DMS153 (cell line): Measurements from ENCODE around the gene PPFIA3.
"Not testable (repeated sequence)": the region's sequence is repeated elsewhere in the genome, so short reads cannot be mapped to it uniquely, and the experiment has no call there.

Source experiments
- DNase-seq: peaks from one replicate; lab custom pipeline; 2025; lab: John Stamatoyannopoulos, UW

PPFIA3 gene

DNA sequence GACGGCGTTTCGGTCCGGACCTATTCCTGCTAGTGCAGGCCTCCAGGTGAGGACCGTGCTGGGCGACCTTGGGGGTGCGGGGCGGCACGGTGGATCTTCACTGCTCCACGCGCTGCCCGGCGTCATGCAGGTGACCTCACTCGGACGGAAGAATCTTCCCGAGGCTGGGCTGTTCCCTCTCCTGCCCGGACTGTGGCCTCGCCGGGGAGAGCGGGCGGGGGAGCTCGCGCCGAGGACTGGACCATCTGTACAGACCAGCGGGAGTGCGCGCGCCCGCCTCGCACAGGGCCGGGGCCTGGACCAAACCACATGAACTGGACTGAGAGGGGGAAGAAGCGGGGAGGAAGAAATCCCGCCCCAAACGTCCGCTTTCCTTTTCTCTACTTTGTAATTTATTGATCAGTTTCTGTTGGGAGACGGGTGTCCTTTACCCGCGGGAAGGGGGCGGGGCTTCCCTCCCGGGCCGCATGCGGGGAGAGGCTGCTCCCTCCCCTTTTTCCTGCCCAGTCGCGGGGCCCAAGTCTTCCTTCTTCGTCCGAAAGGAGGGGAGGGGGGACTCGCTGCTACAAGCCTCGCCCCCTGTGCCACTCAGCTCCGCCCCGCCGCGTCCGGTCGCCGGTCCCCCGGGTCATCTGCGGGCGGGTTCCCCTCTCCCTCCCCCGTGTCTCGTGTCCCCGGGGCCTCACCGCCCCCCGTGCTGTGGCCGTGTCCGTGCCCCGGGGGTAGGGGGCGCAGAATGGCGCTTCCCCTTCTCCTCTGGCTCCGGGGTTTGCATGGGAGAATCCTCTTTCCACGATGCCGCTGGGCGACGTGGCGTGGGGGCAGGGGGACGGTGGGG, 31.0 kb downstream of the PPFIA3 start:
- peak; percentile 73 for DNase-seq

DNA sequence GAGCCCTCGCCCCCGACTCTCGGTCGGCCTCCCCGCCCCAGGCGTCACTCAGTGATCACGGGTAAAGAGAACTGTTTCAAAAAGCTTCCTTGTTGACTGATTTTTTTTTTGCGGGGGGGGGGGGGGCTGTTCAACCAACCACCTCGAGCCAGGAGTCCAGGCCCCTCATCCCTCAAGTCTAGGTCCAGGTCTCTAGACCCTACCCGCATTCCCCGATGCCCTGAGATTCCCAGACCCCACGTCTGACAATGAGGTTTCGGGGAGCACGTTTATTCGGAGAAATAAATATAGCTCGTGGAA, 31.6 kb downstream of the PPFIA3 start:
- no peak for DNase-seq

DNA sequence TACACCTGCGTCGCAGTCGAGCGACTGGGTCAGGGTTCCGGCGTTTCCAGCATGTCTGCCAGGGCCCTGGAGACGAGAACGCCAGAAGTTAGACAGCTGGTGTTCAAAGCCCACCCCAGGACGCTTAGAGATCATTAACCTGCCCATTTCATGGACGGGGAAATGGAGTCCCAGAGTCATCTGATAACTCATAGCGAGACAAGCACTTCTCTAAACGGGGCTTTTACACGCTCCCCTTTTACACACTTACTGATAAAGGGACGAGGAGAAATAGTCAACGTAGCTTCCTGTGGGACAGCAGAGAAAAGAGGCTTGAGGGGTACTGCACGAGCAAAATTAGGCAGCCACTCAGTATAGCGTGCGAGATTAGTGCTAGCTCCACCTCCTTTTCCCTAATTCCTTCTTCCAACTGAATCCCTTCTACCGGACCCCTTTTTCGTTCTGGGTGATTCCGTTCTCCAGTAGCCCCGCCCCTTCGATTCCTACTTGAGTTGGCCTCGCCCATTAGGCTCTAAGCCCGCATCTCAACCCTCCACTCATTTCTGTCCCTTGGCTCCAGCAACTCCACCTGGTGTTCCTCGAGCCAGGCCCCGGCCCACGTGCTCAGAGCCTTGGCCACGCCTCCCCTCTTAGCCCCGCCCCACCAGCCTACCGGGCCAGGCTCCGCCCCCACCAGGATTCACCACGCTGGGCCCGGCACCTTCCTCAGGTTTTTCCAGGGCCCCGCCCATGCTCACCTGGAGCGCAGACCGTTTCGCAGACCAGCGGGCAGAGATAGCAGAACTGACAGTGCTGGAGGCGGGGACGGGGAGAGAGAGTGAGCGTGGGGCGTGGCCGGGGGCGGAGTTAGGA, 32.1 kb downstream of the PPFIA3 start:
- DNase-seq, result peak; percentile 97

DNA sequence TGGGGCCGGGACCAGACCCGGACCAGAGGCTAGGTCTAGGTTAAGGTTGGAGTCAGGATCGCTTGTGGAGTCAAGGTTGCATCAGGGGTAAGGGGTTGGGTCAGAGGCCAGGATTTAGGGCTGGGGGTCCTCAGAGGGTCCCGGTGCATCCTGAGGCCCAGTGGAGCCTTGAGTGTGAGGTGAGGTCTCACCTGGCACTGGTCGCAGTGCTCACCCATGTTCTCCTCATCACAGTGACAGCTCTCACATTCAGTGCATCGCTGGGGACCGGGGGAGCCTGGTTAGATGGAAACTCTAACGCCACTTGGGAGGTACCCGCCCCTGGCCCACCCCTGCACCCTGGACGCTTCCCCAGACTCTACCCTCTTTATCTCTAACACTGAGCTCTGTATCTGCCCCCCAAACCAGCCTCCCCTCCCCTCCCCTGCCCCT, 32.8 kb downstream of the PPFIA3 start:
- no peak for DNase-seq

DNA sequence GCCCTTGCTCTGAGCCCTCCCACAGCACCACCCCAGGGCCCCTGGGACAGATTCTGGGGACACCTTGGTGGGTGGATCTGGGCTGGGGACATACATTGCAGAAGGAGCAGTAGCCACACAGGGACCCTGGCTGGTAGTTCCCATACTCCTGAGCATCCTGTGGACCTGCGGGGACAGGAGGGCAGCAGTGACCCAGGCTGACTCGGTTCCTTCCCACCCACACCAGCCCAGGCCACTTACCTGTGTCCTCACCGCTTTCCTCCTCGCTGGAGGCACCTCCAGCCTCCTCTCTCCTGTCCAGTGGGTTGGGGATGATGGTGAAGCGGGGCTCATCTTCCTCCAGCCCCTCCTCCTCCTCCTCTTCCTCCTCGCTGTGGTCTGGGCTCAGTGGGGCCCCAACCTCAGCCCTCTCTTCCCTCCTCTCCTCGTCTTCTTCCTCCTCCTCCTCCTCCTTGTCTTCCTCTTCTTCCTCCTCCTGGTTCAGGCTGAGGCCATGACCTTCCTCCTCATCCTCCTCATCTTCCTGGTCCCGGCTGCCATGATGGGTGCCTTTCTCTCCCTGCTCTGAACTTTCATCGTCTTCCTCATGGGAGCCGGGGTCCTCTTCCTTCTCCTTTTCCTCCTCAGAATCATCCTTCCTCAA, 33.9 kb downstream of the PPFIA3 start:
- DNase-seq, result no peak

DNA sequence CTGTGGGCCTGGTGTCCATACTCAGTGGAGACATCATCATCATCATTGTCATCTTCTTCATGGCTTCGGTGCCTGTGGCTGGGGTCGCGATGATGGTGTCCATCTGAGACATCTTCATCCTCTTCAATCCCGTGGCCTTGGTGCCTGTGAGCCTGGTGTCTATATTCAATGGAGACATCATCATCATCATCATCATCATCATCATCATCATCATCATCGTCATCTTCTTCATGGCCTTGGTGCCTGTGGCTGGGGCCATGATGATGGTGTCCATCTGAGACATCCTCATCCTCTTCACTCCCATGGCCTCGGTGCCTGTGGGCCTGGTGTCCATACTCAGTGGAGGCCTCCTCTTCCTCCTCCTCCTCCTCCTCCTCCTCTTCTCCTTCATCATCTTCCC, 34.9 kb downstream of the PPFIA3 start:
- DNase-seq, result no peak

DNA sequence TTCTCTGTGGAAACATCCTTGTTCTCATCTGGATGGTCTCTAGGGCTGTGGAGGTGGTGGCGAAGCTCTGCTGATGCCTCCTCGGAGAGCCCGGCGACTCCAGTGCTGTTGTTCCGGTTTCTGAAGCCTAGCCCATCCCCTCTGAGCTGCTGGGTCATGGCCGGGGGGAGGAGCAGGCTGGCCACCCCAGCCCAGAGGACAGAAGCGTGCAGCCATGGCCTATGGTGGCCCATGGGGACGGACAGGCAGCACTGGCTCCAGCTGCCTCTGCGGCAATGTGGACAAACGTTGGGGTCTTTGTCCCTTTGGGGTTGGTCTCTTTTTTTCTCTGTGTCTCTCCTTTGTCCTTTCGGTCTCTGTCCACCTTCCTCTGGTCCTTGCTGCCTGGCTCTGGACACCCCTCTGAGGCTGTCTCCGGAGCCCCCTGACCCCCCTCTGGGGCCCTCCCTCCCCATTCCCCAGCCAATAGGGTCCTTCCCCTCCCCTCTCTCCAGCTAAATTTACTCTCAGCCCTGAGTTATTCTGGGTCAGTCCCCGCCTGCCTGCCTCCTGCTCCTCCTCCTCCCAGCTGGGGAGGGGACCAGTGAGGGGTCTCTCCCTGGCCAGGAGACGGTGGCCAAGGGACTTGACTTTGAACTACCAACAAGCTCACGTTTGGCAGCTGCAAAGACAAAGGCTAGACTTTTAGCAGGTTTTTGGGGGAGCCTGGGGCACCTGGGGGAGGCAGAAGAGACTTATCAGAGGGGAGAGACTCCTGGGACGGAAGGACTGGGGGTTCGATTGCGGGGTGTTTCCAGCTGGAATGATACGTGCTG, 35.9 kb downstream of the PPFIA3 start, which contains the start of gene HRC:
Gene HRC, minus strand, starts transcription at position 392 of the 815 bp plus-strand sequence. Its CDS starts 159 bp downstream, at position 233.
- no peak for DNase-seq

DNA sequence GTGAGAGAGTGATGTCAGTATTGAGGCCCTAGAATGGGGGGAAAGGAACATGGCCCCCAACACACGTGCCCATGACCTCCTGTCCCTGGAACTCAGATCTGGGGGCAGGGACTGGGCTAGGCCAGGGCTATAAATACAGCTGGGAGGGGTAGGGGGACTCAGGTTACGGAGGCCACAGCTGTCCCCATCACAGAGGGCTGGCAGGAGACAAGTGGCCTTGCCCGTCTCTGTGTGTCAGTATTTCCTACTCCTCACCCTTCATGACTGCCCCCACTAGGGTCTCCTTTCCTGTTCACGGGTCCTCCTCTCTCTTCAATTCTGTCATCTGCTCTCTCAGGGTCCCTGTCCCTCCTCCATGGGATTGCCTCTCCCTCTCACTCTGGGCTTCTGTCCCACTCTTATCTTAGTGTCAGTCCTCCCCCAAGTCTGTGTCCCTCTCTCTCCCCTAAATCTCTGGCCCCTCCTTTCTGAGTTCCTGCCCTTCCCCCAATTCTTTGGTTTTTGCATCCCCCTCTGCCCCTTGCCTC, 36.5 kb downstream of the PPFIA3 start:
- no peak for DNase-seq

DNA sequence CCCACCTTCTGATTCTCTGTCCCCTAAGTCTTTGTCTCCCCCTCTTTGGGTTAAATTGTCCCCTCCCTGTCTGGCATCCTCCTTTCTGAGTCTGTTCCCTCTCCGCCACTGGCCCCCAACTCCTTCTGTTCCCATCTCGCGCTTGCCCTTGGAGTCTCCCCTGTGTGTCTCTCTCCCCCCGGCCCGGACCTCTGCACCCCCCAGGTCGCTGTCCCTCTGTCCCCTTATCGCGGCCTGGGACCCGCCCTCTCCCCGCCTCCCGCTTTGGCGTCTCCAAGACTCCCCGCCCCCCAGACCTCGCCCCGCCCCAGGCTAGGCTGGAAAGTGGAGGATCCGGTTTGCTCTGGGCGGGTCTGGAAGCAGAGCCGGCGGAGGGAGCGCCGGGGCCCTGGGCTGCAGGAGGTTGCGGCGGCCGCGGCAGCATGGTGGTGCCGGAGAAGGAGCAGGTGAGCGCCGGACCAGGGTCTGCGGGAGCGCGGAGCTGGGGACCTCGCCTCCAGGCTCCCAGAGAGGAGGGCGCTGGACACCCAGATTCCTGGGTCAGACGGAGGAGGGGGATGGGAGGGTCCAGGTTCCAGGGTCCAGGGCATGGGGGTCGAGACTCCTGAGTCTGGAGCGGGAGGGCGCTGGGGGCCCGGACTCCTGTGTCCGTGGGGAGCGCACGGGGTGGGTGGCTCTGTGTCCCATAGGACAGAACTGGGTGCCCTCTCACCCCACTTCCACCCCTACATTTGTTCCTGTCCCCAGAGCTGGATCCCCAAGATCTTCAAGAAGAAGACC, 38.3 kb downstream of the PPFIA3 start, which contains the start of gene TRPM4:
Gene TRPM4, plus strand, starts transcription at position 348 of the 780 bp plus-strand sequence. Its CDS starts 75 bp downstream, at position 423.
- DNase-seq, result peak; percentile 62

DNA sequence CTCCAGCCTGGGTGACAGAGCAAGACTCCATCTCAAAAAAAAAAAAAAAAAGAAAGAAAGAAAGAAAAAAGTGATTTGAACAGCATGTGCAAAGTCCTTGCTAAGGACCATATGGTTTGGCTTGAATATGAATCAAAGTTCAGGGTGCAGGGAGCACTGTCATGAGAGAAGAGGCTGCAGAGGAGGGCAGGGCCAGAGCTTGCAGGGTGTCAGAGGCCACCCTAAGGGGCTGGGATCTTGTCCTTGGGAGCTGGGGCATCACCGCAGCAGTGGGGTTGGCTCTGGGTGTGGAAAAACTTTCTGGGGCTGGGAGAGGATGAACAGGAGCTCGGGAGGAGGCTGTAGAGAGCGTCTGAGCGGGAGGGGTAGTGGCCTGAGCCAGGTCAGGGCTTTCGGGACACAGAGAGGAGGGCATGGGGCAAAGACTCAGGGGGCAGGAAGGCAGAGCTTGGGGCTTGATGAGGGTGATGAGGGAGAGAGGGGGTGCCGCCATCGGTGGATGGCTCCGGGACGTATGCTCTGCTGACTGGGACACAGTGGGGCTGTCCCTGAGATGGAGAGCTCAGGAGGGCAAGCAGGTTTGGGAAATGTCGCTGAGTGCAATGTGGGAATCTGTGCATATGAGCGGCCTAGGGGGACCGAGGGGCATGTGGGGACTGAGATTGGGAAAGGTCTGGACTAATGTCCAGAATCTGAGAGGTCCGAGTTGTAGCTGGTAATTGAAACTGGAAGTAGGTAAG, 41.3 kb downstream of the PPFIA3 start:
- DNase-seq, result no peak

DNA sequence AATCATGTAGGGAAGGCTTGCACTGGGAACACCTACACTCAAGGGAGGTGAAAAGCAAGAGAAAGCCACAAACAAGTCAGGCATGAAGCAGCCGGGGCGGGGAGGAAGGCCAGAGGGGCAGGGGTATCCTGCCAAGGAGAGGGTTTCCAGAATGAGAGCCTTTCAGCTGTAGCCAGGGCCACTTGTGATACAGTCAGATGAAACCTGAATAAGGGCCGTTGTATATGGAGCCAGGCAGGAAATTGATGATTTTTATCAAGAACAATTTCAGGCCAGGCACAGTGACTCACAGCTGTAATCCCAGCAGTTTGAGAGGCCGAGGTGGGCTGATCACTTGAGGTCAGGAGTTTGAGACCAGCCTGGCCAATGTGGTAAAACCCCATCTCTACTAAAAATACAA, 42.6 kb downstream of the PPFIA3 start:
- no peak for DNase-seq

DNA sequence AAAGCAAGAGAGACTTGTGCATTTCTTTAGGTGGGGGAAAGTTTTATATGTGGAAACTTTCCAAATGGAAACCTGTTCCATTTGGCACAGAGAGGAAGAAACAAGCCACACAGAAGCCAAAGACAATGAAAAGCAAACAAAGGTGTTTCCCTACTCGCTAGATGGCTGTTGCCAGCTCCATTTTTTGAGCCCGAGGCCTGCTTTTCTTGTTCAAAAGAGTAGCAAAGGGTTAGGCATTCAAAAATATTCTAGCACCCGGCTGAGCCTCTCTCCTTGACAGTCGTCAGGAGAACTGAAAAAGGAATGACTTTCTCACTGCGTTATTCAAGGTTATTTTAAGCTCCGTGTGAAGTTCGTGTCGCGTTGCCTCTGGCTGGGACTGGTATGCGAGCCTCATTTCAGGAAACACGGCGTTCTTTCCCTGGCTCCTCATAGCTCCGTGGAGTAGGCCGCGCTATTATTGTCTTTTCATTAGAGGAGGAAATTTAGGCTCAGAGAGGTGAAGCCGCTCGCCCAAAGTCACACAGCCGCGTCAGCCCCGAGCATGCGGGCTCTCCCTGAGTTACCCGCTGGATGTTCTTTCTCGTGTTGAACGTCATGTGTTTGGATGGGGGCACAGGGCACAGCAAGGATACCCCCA, 45.9 kb downstream of the PPFIA3 start:
- DNase-seq, result peak; percentile 23

DNA sequence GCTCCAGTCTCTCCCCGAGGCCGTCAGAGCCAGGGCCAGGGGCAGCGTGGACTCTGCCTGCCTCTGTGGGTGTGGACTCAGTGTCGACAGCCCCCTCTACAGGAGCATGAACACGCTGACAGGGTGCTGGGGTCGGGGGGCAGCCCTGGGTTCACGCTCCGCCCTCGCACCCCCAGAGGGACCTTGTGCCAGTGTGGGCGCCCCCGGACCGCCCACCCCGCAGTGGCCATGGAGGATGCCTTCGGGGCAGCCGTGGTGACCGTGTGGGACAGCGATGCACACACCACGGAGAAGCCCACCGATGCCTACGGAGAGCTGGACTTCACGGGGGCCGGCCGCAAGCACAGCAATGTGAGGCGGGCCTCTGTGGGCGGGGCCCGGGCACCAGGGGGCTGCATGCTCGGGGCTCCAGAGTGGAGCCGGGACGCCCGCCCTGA, 46.5 kb downstream of the PPFIA3 start:
- no peak for DNase-seq

DNA sequence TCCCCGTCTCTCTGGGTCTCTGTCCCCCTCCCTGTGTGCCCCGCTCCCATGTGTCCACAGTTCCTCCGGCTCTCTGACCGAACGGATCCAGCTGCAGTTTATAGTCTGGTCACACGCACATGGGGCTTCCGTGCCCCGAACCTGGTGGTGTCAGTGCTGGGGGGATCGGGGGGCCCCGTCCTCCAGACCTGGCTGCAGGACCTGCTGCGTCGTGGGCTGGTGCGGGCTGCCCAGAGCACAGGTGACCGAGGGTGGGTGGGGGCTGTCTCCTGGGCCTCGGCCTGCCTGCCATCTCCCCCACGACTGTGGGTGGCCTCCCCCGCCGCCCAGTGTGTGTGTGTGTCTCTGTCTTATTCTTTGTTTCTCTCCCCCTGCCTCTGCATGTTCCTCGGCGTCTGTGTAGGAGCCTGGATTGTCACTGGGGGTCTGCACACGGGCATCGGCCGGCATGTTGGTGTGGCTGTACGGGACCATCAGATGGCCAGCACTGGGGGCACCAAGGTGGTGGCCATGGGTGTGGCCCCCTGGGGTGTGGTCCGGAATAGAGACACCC, 48.6 kb downstream of the PPFIA3 start:
- DNase-seq, result no peak

DNA sequence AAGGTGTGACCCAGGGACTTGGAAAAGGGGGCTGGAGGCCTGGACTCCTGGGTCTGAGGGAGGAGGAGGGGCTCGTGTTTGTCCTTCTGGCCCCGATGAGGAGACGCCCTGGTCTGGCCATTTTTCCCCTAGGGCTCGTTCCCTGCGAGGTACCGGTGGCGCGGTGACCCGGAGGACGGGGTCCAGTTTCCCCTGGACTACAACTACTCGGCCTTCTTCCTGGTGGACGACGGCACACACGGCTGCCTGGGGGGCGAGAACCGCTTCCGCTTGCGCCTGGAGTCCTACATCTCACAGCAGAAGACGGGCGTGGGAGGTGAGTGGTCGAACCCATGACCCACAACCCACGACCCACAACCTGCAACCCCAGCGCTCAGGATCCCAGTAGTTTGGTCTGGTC, 49.1 kb downstream of the PPFIA3 start:
- DNase-seq, result no peak

DNA sequence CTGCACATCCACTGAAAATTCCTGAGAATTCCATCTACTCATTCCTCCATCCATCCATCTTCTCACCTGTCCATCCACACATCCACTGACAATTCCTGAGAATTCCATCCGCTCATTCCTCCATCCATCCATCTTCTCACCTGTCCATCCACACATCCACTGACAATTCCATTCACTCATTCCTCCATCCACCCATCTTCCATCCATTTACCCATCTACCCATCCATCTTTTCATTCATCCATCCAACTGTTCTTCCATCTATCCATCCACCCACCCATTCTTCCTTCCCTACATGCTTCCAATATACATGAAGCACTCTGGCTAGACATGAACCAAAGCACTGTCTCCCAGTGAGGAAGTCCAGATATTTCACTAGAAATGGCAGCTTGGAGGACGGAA, 53.9 kb downstream of the PPFIA3 start:
- no peak for DNase-seq

DNA sequence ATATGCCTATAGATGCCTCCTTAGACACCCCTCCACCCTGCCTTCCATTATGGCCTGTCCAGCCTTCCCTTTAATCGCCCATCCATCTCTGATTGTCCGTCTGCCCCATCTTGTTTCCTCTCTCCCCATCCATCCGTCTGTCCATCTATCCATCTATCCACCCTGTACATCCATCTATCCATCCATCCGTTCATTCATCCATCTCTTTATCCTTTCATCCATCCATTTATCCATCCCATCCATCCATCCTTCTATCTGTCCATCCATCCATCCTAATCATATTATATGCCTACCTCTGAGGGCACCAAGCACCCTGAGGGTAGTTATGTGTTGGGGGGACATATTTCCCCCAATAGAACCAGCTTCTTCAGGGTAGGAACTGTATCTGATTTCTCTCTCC, 61.3 kb downstream of the PPFIA3 start:
- DNase-seq, result no peak

DNA sequence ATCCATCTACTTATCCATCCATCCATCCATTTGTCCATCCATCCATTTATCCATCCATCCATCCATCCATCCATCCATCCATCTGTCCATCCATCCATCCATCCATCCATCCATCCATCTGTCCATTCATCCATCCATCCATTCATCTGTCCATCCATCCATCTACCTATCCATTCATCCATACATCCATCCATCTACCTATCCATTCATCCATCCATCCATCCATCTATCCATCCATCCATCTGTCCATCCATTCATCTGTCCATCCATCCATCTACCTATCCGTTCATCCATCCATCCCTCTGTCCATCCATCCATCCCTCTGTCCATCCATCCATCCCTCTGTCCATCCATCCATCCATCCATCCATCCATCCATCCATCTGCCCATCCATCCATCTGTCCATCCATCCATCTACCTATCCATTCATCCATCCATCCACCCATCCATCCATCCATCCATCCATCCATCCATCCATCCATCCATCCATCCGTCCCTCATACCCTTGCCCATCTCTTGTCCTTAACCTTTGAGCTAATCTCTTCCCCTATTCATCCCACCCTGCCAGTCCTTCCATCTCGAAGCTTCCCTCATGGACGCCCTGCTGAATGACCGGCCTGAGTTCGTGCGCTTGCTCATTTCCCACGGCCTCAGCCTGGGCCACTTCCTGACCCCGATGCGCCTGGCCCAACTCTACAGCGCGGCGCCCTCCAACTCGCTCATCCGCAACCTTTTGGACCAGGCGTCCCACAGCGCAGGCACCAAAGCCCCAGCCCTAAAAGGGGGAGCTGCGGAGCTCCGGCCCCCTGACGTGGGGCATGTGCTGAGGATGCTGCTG, 62.9 kb downstream of the PPFIA3 start:
- DNase-seq, result not testable (repeated sequence)
